Measurements from ENCODE around the gene ATAD2B.

The ATAD2B gene

GRCh38 chr2:23712756-23713151 is 214.2 kb downstream of the ATAD2B start:
- H3K27me3 ChIP-seq (ENCODE audit: insufficient read depth, poor library complexity, severe bottlenecking) = no peaks in the 10 kb centered on the region
- ATAC-seq (ENCODE audit: low read depth) (no peak), DNase-seq (ENCODE audit: low spot score) (no peak)
- no peaks in the 10 kb centered on the region for H3K4me1 ChIP-seq (ENCODE audit: insufficient read depth, poor library complexity, severe bottlenecking)
- no peaks in the 10 kb centered on the region for H3K36me3 ChIP-seq (ENCODE audit: low read depth)
- H3K4me3 ChIP-seq (ENCODE audit: severe bottlenecking) = no peak overlapping the region
- H3K27ac ChIP-seq (ENCODE audit: poor library complexity, severe bottlenecking) = no peak overlapping the region
- H3K9me3 ChIP-seq (ENCODE audit: severe bottlenecking) = no peaks in the 10 kb centered on the region
- TF ChIP-seq CTCF (IDR thresholded peaks at IDR 0.05; ENCODE audit: poor library complexity, severe bottlenecking) = no peak

DNA sequence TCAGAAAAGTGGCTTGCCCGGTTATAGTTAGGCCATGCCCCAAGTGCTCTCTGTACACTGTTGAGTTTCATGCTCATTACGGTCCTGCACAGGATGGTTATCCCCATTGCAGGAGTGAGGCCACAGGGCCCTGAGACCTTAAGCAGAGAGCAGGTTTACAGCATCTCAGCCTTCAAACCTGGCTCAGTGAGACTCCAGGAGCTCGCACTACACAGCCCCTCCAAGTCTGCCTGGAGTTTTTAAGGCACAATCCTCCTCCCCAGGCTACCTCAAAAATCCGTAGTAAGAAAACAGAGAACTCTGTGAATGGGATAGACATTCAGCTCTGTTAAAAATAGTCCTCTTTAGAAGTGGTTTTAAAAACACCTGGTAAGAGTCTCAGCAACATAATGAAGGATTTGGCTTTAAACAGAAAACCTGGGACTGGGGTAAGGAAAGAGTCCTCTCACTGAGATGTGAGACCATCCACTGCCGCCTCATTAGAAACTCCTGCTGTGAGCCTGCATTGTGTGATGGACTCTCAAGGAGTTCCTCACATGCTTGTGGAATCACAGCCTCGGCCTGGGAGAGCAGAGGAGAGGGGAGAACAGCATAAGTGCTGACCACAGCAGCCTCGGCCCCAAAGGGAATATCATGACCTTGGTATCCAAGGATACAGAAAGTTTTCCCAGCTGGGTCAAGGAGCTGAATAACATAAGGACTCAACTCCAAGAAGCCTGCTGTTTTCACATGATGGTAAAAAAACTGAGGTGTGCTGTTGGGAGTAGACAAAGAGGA is 214.8 kb downstream of the ATAD2B start:
- Histone ChIP-seq H3K4me1 (ENCODE audit: insufficient read depth, poor library complexity, severe bottlenecking) (no peaks in the 10 kb centered on the region), H3K36me3 (ENCODE audit: low read depth) (no peaks in the 10 kb centered on the region), H3K9me3 (ENCODE audit: severe bottlenecking) (no peaks in the 10 kb centered on the region), H3K27me3 (ENCODE audit: insufficient read depth, poor library complexity, severe bottlenecking) (no peaks in the 10 kb centered on the region), H3K27ac (ENCODE audit: poor library complexity, severe bottlenecking) (no peak overlapping the region), H3K4me3 (ENCODE audit: severe bottlenecking) (no peak overlapping the region)
- DNase-seq (ENCODE audit: low spot score) (no peak), ATAC-seq (ENCODE audit: low read depth) (no peak)
- TF ChIP-seq CTCF (IDR thresholded peaks at IDR 0.05; ENCODE audit: poor library complexity, severe bottlenecking) = no peak

DNA sequence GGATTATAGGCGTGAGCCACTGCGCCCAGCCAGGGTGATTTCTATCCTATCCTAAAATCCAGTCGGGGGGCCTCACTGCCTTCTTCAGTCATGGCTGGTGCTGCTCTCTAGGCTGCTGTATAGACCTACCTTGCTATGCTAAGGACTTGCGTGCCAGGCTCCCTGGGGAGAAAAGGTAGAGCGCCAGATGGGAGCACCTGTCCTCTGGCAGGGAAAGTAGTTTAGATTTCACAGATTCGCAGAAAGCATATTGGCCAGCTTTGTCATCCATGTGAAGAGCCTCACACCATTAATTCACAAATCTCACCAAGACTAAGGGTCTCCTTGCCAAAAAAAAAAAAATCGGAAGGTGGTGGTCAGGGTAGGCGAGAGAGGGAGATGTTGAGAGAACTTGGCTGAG is 217.6 kb downstream of the ATAD2B start:
- Histone ChIP-seq H3K9me3 (ENCODE audit: severe bottlenecking) (no peaks in the 10 kb centered on the region), H3K27me3 (ENCODE audit: insufficient read depth, poor library complexity, severe bottlenecking) (no peaks in the 10 kb centered on the region), H3K36me3 (ENCODE audit: low read depth) (no peaks in the 10 kb centered on the region), H3K4me3 (ENCODE audit: severe bottlenecking) (no peak overlapping the region), H3K27ac (ENCODE audit: poor library complexity, severe bottlenecking) (no peak overlapping the region), H3K4me1 (ENCODE audit: insufficient read depth, poor library complexity, severe bottlenecking) (no peaks in the 10 kb centered on the region)
- no peak for ATAC-seq (ENCODE audit: low read depth)
- no peak for TF ChIP-seq CTCF (IDR thresholded peaks at IDR 0.05; ENCODE audit: poor library complexity, severe bottlenecking)
- DNase-seq (ENCODE audit: low spot score) = no peak

DNA sequence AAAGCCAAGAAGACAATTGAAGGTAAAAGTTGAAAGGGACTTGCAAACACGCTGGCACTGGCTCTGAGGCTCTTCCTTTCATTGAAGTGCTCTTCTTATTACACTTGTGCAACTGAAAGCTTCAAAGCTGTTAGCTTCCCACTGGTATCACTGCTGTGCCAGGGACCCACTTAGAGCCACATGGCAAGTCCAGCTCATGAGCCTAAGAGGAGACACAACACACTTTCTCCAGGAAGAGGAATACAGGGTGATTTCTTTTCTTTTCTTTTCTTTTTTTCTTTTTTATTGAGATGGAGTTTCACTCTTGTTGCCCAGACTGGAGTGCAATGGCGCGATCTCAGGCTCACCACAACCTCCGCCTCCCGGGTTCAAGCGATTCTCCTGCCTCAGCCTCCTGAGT is 218.2 kb downstream of the ATAD2B start:
- TF ChIP-seq CTCF (IDR thresholded peaks at IDR 0.05; ENCODE audit: poor library complexity, severe bottlenecking) = no peak
- ATAC-seq (ENCODE audit: low read depth) = no peak
- Histone ChIP-seq H3K27ac (ENCODE audit: poor library complexity, severe bottlenecking) (no peak overlapping the region), H3K27me3 (ENCODE audit: insufficient read depth, poor library complexity, severe bottlenecking) (no peaks in the 10 kb centered on the region), H3K36me3 (ENCODE audit: low read depth) (no peaks in the 10 kb centered on the region), H3K9me3 (ENCODE audit: severe bottlenecking) (no peaks in the 10 kb centered on the region), H3K4me1 (ENCODE audit: insufficient read depth, poor library complexity, severe bottlenecking) (no peaks in the 10 kb centered on the region), H3K4me3 (ENCODE audit: severe bottlenecking) (no peak overlapping the region)
- no peak for DNase-seq (ENCODE audit: low spot score)

- ATAC-seq (ENCODE audit: low read depth) = no peak
- no peak for DNase-seq (ENCODE audit: low spot score)
Measured at GRCh38 chr2:23707096-23707495, 219.8 kb downstream of the ATAD2B start.

More at GRCh38 chr2:23707096-23707495, 219.8 kb downstream of the ATAD2B start:
- no peaks in the 10 kb centered on the region for H3K27me3 ChIP-seq (ENCODE audit: insufficient read depth, poor library complexity, severe bottlenecking)
- H3K36me3 ChIP-seq (ENCODE audit: low read depth) = no peaks in the 10 kb centered on the region
- H3K27ac ChIP-seq (ENCODE audit: poor library complexity, severe bottlenecking) = no peak overlapping the region
- no peaks in the 10 kb centered on the region for H3K9me3 ChIP-seq (ENCODE audit: severe bottlenecking)
- H3K4me1 ChIP-seq (ENCODE audit: insufficient read depth, poor library complexity, severe bottlenecking) = no peaks in the 10 kb centered on the region
- TF ChIP-seq CTCF (IDR thresholded peaks at IDR 0.05; ENCODE audit: poor library complexity, severe bottlenecking) = no peak
- no peak overlapping the region for H3K4me3 ChIP-seq (ENCODE audit: severe bottlenecking)
